IPS-NIHi7 (cell line): ENCODE results near the gene ZNF367.
"Not testable (repeated sequence)": the region's sequence is repeated elsewhere in the genome, so short reads cannot be mapped to it uniquely, and the experiment has no call there.

Experiments used
- DNase-seq: peaks from one replicate; pipeline ENCODE4 v3.0.0; 2012; ENCODE audit warnings: mixed read lengths; ENCODE audit errors: extremely low spot score

The ZNF367 gene

GRCh38 chr9:96361668-96362067, 56.5 kb downstream of the ZNF367 start:
- no peak for DNase-seq

- DNase-seq = no peak
Observed at GRCh38 chr9:96360976-96361375, 57.2 kb downstream of the ZNF367 start.

GRCh38 chr9:96360523-96360922, 57.6 kb downstream of the ZNF367 start:
- not testable (repeated sequence) for DNase-seq

- no peak for DNase-seq
Observed at GRCh38 chr9:96350866-96351265, 67.3 kb downstream of the ZNF367 start.

- DNase-seq = no peak
Observed at GRCh38 chr9:96348261-96348660, 69.9 kb downstream of the ZNF367 start.

GRCh38 chr9:96345551-96345950, 72.6 kb downstream of the ZNF367 start:
- DNase-seq = no peak

- peak; percentile 86 for DNase-seq
Observed at GRCh38 chr9:96344458-96345180, 73.6 kb downstream of the ZNF367 start.

- DNase-seq = no peak
Observed at GRCh38 chr9:96343515-96344360, 74.4 kb downstream of the ZNF367 start.

- no peak for DNase-seq
Observed at GRCh38 chr9:96342571-96343245, 75.5 kb downstream of the ZNF367 start.

- no peak for DNase-seq
Observed at GRCh38 chr9:96340707-96341106, 77.5 kb downstream of the ZNF367 start.

GRCh38 chr9:96338299-96338698, 79.9 kb downstream of the ZNF367 start:
- no peak for DNase-seq
